Keratinocyte (primary cell): Measurements from ENCODE around the gene CUEDC2. TPM values are rescaled to one million over a fixed set of nuclear protein-coding genes. Genes with fewer than 3 reads are reported as not detected.

Experiments used
- DNase-seq: peaks from one replicate; pipeline ENCODE4 v3.0.0-alpha.2; 2011; ENCODE audit warnings: low read depth, missing footprints, low spot score
- FAIRE-seq: peaks from 2 replicates; lab custom pipeline; 2011; peaks lifted over from hg19 to GRCh38; lab: Jason Lieb, UNC
- H2AFZ ChIP-seq: 2 replicates; pipeline ENCODE4 v1.6.0; 2012; ENCODE audit warnings: low read length, control low read depth, inconsistent platforms; ENCODE audit not compliant: control insufficient read depth
- H3K27ac ChIP-seq: 2 replicates; pipeline ENCODE4 v1.5.1; 2011; ENCODE audit warnings: low read length; ENCODE audit not compliant: control insufficient read depth, insufficient read depth
- H3K27me3 ChIP-seq: 3 replicates; pipeline ENCODE4 v1.6.0; 2011; ENCODE audit warnings: low read length; ENCODE audit not compliant: control insufficient read depth, insufficient read depth; ENCODE audit errors: extremely low read depth
- H3K36me3 ChIP-seq, 2 experiments: 2 replicates in 1 of 2; 3 replicates in 1 of 2; pipeline ENCODE4 v1.5.1; 2011; ENCODE audit warnings: low read length in 2 of 2, mild to moderate bottlenecking in 1 of 2; ENCODE audit not compliant: control insufficient read depth in 2 of 2, insufficient read depth in 2 of 2; ENCODE audit errors: extremely low read depth in 1 of 2
- H3K4me1 ChIP-seq: 3 replicates; pipeline ENCODE4 v1.5.1; 2011; ENCODE audit warnings: low read length; ENCODE audit not compliant: control insufficient read depth, insufficient read depth; ENCODE audit errors: extremely low read depth
- H3K4me2 ChIP-seq: 3 replicates; pipeline ENCODE4 v1.6.0; 2011; ENCODE audit warnings: low read depth, low read length; ENCODE audit not compliant: control insufficient read depth, insufficient read depth; ENCODE audit errors: extremely low read depth
- H3K4me3 ChIP-seq, 3 experiments: fragments of 200-600 bp in 1 of 3; sonication (generic) in 1 of 3; 2 replicates in 2 of 3; 3 replicates in 1 of 3; pipeline ENCODE4 v1.5.1; 2011 to 2016; ENCODE audit warnings: low read length in 3 of 3, mild to moderate bottlenecking in 3 of 3, control low read depth in 2 of 3, inconsistent platforms in 1 of 3, low read depth in 1 of 3, mixed read lengths in 1 of 3, mixed run types in 1 of 3, moderate library complexity in 1 of 3; ENCODE audit not compliant: control insufficient read depth in 2 of 3, insufficient read depth in 2 of 3; ENCODE audit errors: extremely low read depth in 1 of 3
- H3K79me2 ChIP-seq: 2 replicates; pipeline ENCODE4 v1.6.0; 2012; ENCODE audit warnings: low read length; ENCODE audit not compliant: control insufficient read depth, insufficient read depth
- H3K9ac ChIP-seq: 3 replicates; pipeline ENCODE4 v1.6.0; 2011; ENCODE audit warnings: low read length; ENCODE audit not compliant: control insufficient read depth, insufficient read depth; ENCODE audit errors: extremely low read depth
- H3K9me1 ChIP-seq: 3 replicates; pipeline ENCODE4 v1.6.0; 2011; ENCODE audit warnings: low read length; ENCODE audit not compliant: control insufficient read depth, insufficient read depth; ENCODE audit errors: extremely low read depth
- H3K9me3 ChIP-seq: 2 replicates; pipeline ENCODE4 v1.5.1; 2012; ENCODE audit warnings: low read depth, low read length; ENCODE audit not compliant: control insufficient read depth
- H4K20me1 ChIP-seq: 3 replicates; pipeline ENCODE4 v1.6.0; 2011; ENCODE audit warnings: low read length; ENCODE audit not compliant: control insufficient read depth, insufficient read depth; ENCODE audit errors: extremely low read depth
- CTCF ChIP-seq, 3 experiments: IDR thresholded peaks in 1 of 3; conservative IDR thresholded peaks in 1 of 3; optimal IDR thresholded peaks in 1 of 3; 2 replicates in 2 of 3; 3 replicates in 1 of 3; pipeline versions ENCODE3 to v1.5.1; 2011; ENCODE audit warnings: low read length in 3 of 3, mild to moderate bottlenecking in 3 of 3, moderate library complexity in 2 of 3, control low read depth in 1 of 3, inconsistent platforms in 1 of 3; ENCODE audit not compliant: insufficient read depth in 2 of 3; ENCODE audit errors: extremely low read depth in 1 of 3
- EZH2 ChIP-seq: IDR thresholded peaks from one replicate; pipeline ENCODE4 v1.6.1; 2012; ENCODE audit warnings: inconsistent platforms, mild to moderate bottlenecking, low read length, moderate library complexity
- dilution Hi-C: fragments of 300-500 bp; cut with MboI; formaldehyde crosslinking; loops from one replicate; pipeline ENCODE4 v1.7.0; 2020; ENCODE audit warnings: low sequenced_read_pairs; ENCODE audit not compliant: extremely low pct_ligation_motif_present
- polyA plus RNA-seq, 5 experiments: library from polyadenylated mRNA; depleted of rRNA in 3 of 5; stranded (reverse) in 3 of 5; stranded (forward) in 1 of 5; unstranded in 1 of 5; fragments of >200 nt; gene quantifications; 1 replicate in 1 of 5; 2 replicates in 3 of 5; 3 replicates in 1 of 5; pipeline versions ENCODE4 v1.2.1 to v1.2.3, GENCODE V29; 2011 to 2012; ENCODE audit warnings: missing spikeins in 2 of 5, low read depth in 1 of 5, low replicate concordance in 1 of 5

Gene CUEDC2
- polyA plus RNA-seq, 1 donor (not counting 4 experiments of a cell fraction or from before 2014, with no cell fraction given): 46.6 TPM

- H3K36me3 ChIP-seq: peaks cover 17 to 41% of the 10 kb centered on the region in 2 experiments
- dilution Hi-C loops: no loop called here
Measured at GRCh38 chr10:102479651-102480050, 47.3 kb upstream of the CUEDC2 start.

GRCh38 chr10:102476466-102477141 is 44.2 kb upstream of the CUEDC2 start:
- no peak for FAIRE-seq
- no peaks in the 10 kb centered on the region for H3K9me3 ChIP-seq
- peaks cover 0 to 18% of the 10 kb centered on the region in 2 experiments for H3K36me3 ChIP-seq
- H4K20me1 ChIP-seq: no peaks in the 10 kb centered on the region
- dilution Hi-C loops: no loop called here
- no peak for DNase-seq
- no peak overlapping the region for H2AFZ ChIP-seq
- no peaks in the 10 kb centered on the region for H3K9me1 ChIP-seq
- no peak overlapping the region for H3K4me3 ChIP-seq
- TF ChIP-seq CTCF (optimal IDR thresholded peaks at IDR 0.05 in 1 of 3, IDR thresholded peaks at IDR 0.05 in 1 of 3, conservative IDR thresholded peaks at IDR 0.05 in 1 of 3; ENCODE audit: extremely low read depth in 1 of 3, insufficient read depth in 2 of 3, low read length in 3 of 3): no peak
- no peak for TF ChIP-seq EZH2
- H3K27ac ChIP-seq: no peak overlapping the region
- H3K27me3 ChIP-seq: no peaks in the 10 kb centered on the region
- no peak overlapping the region for H3K4me2 ChIP-seq
- H3K79me2 ChIP-seq: no peaks in the 10 kb centered on the region
- no peak overlapping the region for H3K9ac ChIP-seq
- H3K4me1 ChIP-seq: no peaks in the 10 kb centered on the region

More at GRCh38 chr10:102479651-102480050, 47.3 kb upstream of the CUEDC2 start:
- H3K4me2 ChIP-seq: no peak overlapping the region
- H2AFZ ChIP-seq: no peak overlapping the region
- FAIRE-seq: no peak
- no peaks in the 10 kb centered on the region for H3K27me3 ChIP-seq
- TF ChIP-seq CTCF (optimal IDR thresholded peaks at IDR 0.05 in 1 of 3, IDR thresholded peaks at IDR 0.05 in 1 of 3, conservative IDR thresholded peaks at IDR 0.05 in 1 of 3; ENCODE audit: extremely low read depth in 1 of 3, insufficient read depth in 2 of 3, low read length in 3 of 3) (no peak), EZH2 (no peak)
- no peaks in the 10 kb centered on the region for H3K9me3 ChIP-seq
- H3K79me2 ChIP-seq: no peaks in the 10 kb centered on the region
- no peaks in the 10 kb centered on the region for H3K9me1 ChIP-seq
- no peak overlapping the region for H3K27ac ChIP-seq
- H4K20me1 ChIP-seq: no peaks in the 10 kb centered on the region
- H3K4me3 ChIP-seq: no peak overlapping the region
- H3K9ac ChIP-seq: no peak overlapping the region
- DNase-seq: no peak
- H3K4me1 ChIP-seq: no peaks in the 10 kb centered on the region
